ENCODE data around the gene TRIM14. TPM values are rescaled to one million over a fixed set of nuclear protein-coding genes. Genes with fewer than 3 reads are reported as not detected.

TRIM14 gene
- total RNA-seq, 6 experiments from 2014 or later = 22.6 to 34.6 (median 27.3) TPM

DNA sequence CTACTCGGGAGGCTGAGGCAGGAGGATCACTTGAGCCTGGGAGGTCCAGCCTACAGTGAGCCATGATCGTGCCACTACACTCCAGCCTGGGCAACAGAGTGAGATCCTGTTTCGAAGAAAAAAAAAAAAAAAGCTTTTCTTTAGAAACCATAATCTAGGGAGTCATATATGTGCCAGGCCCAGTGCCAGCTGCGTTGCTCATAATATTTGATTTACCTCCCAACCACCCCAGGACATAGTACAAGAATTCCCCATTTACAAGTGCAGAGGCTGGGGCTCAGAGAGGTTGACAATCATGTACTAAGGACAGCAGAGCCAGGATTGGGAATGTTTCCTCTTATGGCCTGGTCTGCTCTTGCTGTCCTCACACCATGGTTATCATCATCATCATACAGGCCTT, 25.1 kb upstream of the TRIM14 start:
- Histone ChIP-seq H3K4me1 (peaks cover 0 to 36% (median 16%) of the 10 kb centered on the region in 4 donors), H3K9me3 (no peaks in the 10 kb centered on the region), H3K27ac (no peak overlapping the region), H3K27me3 (no peaks in the 10 kb centered on the region), H3K36me3 (no peaks in the 10 kb centered on the region), H3K4me3 (no peak overlapping the region)
- DNase-seq (no peak), ATAC-seq (no peak)
- 92% methylated on average over 4 of the region's 4 CpGs for WGBS (ENCODE audit: insufficient coverage, low coverage, low lambda C conversion rate, missing lambda C conversion rate)
- TF ChIP-seq POLR2A (IDR thresholded peaks at IDR 0.05) (no peak), CTCF (IDR thresholded peaks at IDR 0.05) (no peak)
- intact Hi-C loops (cut with DNase I) = no loop called here

GRCh38 chr9:98142925-98143481, 24.0 kb upstream of the TRIM14 start:
- no peak for DNase-seq
- intact Hi-C loops (cut with DNase I) = no loop called here
- no CpG with 5 or more reads among the region's 8 CpGs for WGBS (ENCODE audit: insufficient coverage, low coverage, low lambda C conversion rate, missing lambda C conversion rate)

DNA sequence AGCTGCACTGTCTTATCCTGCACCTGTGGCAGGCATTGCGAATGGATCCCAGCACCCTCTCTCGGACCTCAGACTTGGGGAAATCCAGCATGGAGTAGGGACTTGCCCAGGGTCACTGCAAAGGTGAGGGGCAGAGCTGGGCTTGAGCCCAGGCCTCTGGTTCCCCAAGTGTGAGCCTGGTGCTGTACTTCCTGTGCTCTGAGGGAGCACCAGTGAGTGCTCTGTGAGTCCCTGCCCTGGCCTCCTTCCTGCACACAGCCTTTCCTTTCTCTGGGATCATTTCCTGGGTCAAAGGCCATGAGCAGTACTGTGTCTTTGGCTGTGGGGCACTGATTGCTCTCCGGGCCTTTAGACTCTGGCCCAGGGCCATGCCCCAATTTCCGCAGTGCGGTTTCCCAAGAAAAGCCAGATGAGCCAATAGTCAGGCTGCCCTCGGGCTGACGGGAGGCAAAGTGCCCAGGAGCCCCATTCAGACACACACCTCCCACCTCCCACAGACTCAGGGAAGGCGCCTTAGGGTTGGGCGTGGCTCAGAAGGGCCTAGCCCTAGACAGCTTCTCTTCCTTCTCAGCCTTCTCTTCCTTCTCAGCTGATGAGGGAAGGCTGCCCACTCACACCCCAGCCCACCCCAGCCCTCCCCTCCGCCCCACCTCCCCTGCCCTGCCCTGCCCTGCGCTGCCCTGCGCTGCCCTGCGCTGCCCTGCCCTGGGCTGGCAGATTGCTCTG, 23.3 kb upstream of the TRIM14 start:
- Histone ChIP-seq H3K27ac (peak overlapping the region in 1 of 3 donors; percentile 43), H3K36me3 (no peaks in the 10 kb centered on the region), H3K9me3 (no peaks in the 10 kb centered on the region), H3K4me1 (peaks cover 0 to 36% (median 16%) of the 10 kb centered on the region in 4 donors), H3K4me3 (no peak overlapping the region), H3K27me3 (no peaks in the 10 kb centered on the region)
- TF ChIP-seq POLR2A (IDR thresholded peaks at IDR 0.05) (peak; percentile 40), CTCF (IDR thresholded peaks at IDR 0.05) (no peak)
- intact Hi-C loops (cut with DNase I) = no loop called here
- ATAC-seq (peak; percentile 80 to 84 (median 82)), DNase-seq (peak; percentile 85 to 94 (median 92))
- 29% methylated on average over 2 of the region's 13 CpGs for WGBS (ENCODE audit: insufficient coverage, low coverage, low lambda C conversion rate, missing lambda C conversion rate)

More at GRCh38 chr9:98142925-98143481, 24.0 kb upstream of the TRIM14 start:
- no peak for ATAC-seq
- Histone ChIP-seq H3K9me3 (no peaks in the 10 kb centered on the region), H3K4me3 (no peak overlapping the region), H3K4me1 (peaks cover 0 to 36% (median 16%) of the 10 kb centered on the region in 4 donors), H3K36me3 (no peaks in the 10 kb centered on the region), H3K27me3 (no peaks in the 10 kb centered on the region), H3K27ac (peak overlapping the region in 1 of 3 donors; percentile 43)
- no peak for TF ChIP-seq POLR2A (IDR thresholded peaks at IDR 0.05)
- TF ChIP-seq CTCF (IDR thresholded peaks at IDR 0.05) = no peak

DNA sequence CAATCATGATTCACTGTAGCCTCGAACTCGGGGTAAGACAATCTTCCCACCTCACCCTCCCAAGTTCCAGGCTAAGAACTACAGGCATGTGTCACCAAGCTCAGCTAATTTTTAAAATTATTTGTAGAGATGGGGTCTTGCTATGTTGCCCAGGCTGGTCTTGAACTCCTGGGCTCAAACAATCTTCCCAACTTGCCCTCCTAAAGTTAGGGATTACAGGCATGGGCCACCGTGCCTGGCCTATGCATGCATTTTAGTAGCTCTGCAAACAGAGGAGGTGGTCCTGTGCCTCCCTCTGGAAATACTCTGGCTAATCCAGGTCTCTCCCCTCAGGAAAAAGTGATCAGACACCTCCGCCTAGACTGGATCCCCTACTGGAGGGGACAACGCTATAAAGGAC, 21.5 kb upstream of the TRIM14 start:
- H3K9me3 ChIP-seq = no peaks in the 10 kb centered on the region
- ATAC-seq (no peak), DNase-seq (peak in 1 of 3 donors; percentile 1)
- no peaks in the 10 kb centered on the region for H3K36me3 ChIP-seq
- peaks cover 0 to 21% (median 10%) of the 10 kb centered on the region in 4 donors for H3K4me1 ChIP-seq
- no peaks in the 10 kb centered on the region for H3K27me3 ChIP-seq
- H3K27ac ChIP-seq = no peak overlapping the region
- TF ChIP-seq CTCF (IDR thresholded peaks at IDR 0.05) (no peak), POLR2A (IDR thresholded peaks at IDR 0.05) (no peak)
- no peak overlapping the region for H3K4me3 ChIP-seq
- intact Hi-C loops (cut with DNase I) = no loop called here
- 88% methylated on average over 5 of the region's 5 CpGs for WGBS (ENCODE audit: insufficient coverage, low coverage, low lambda C conversion rate, missing lambda C conversion rate)

Data from right lobe of liver (tissue), 6 donors.